Measurements from ENCODE around the gene ITIH6.

The ITIH6 gene

DNA sequence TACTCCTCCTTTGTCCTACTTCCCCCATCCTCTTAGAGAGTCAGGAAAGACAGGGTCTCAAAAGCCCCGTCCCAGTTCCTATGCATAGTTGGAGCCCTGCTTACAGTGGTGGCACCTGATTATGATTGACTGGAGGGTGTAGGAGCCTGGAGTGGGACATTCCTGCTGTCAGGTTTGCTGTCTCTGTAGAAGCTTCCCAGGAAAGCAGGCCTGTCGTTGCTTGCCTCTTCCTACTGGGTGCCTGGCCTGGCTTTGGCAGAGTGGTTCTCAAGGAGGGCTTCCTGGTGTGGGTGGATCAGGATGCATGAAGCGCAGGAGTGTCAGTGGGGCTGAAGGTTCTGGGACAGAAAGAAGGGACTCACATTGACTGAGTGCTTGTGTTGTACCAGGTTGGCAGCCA lies 14.3 kb upstream of the ITIH6 start:
- Histone ChIP-seq H4K8ac (ENCODE audit: low read length) (no peak overlapping the region), H3K9ac (ENCODE audit: low read length) (no peak overlapping the region), H2AFZ (ENCODE audit: low read depth, low read length) (no peak overlapping the region), H3K27me3 (ENCODE audit: control insufficient read depth in 1 of 2, insufficient read depth in 1 of 2, low read length in 2 of 2) (peaks cover 0 to 12% of the 10 kb centered on the region in 2 experiments), H3K4me1 (ENCODE audit: control insufficient read depth, insufficient read depth, low read depth, low read length) (peaks cover 14% of the 10 kb centered on the region), H3K27ac (ENCODE audit: low read length, poor library complexity, severe bottlenecking) (no peak overlapping the region), H3K18ac (ENCODE audit: low read depth in 1 of 2, low read length in 2 of 2) (no peak overlapping the region), H3K14ac (ENCODE audit: low read length in 2 of 2) (no peak overlapping the region), H3K79me1 (replicated peaks; ENCODE audit: low read length, poor library complexity, severe bottlenecking) (peaks cover 7% of the 10 kb centered on the region), H2BK120ac (ENCODE audit: low read depth, low read length) (no peak overlapping the region), H3K23ac (ENCODE audit: low read length in 2 of 2) (no peak overlapping the region), H3K4me2 (ENCODE audit: low read length, poor library complexity, severe bottlenecking) (no peak overlapping the region), H3K9me3 (ENCODE audit: control insufficient read depth, low read length) (no peaks in the 10 kb centered on the region), H3K4me3 (ENCODE audit: insufficient read depth in 1 of 2, low read depth in 1 of 2, low read length in 2 of 2) (no peak overlapping the region), H2BK12ac (ENCODE audit: low read length in 2 of 2) (no peak overlapping the region), H3K36me3 (ENCODE audit: control insufficient read depth in 1 of 2, insufficient read depth in 2 of 2, low read depth in 1 of 2, low read length in 2 of 2) (peaks cover 49 to 65% of the 10 kb centered on the region in 2 experiments), H2BK5ac (ENCODE audit: low read depth, low read length, poor library complexity, severe bottlenecking) (no peak overlapping the region), H2BK15ac (ENCODE audit: low read depth, poor library complexity, severe bottlenecking) (no peak overlapping the region), H2AK5ac (ENCODE audit: low read length, severe bottlenecking) (no peak overlapping the region), H4K91ac (ENCODE audit: low read length) (no peak overlapping the region), H3K4ac (ENCODE audit: low read depth in 1 of 2, low read length in 2 of 2) (no peak overlapping the region)
- WGBS = 94% methylated on average over 3 of the region's 3 CpGs
- DNase-seq = no peak

- H2BK5ac ChIP-seq (ENCODE audit: low read depth, low read length, poor library complexity, severe bottlenecking) = no peak overlapping the region
- no peak overlapping the region for H2BK15ac ChIP-seq (ENCODE audit: low read depth, poor library complexity, severe bottlenecking)
- no peak overlapping the region for H3K14ac ChIP-seq (ENCODE audit: low read length in 2 of 2)
- peaks cover 0 to 15% of the 10 kb centered on the region in 2 experiments for H3K27me3 ChIP-seq (ENCODE audit: control insufficient read depth in 1 of 2, insufficient read depth in 1 of 2, low read length in 2 of 2)
- H3K4me1 ChIP-seq (ENCODE audit: control insufficient read depth, insufficient read depth, low read depth, low read length) = peaks cover 14% of the 10 kb centered on the region
- H2BK12ac ChIP-seq (ENCODE audit: low read length in 2 of 2) = no peak overlapping the region
- 100% methylated on average over 9 of the region's 9 CpGs for WGBS
- H3K4me3 ChIP-seq (ENCODE audit: insufficient read depth in 1 of 2, low read depth in 1 of 2, low read length in 2 of 2) = no peak overlapping the region
- H3K4ac ChIP-seq (ENCODE audit: low read depth in 1 of 2, low read length in 2 of 2) = no peak overlapping the region
- no peak overlapping the region for H4K8ac ChIP-seq (ENCODE audit: low read length)
- no peak overlapping the region for H3K9ac ChIP-seq (ENCODE audit: low read length)
- no peak overlapping the region for H2BK120ac ChIP-seq (ENCODE audit: low read depth, low read length)
- H3K18ac ChIP-seq (ENCODE audit: low read depth in 1 of 2, low read length in 2 of 2) = no peak overlapping the region
- peaks cover 7% of the 10 kb centered on the region for H3K79me1 ChIP-seq (replicated peaks; ENCODE audit: low read length, poor library complexity, severe bottlenecking)
- peaks cover 48 to 64% of the 10 kb centered on the region in 2 experiments for H3K36me3 ChIP-seq (ENCODE audit: control insufficient read depth in 1 of 2, insufficient read depth in 2 of 2, low read depth in 1 of 2, low read length in 2 of 2)
- no peaks in the 10 kb centered on the region for H3K9me3 ChIP-seq (ENCODE audit: control insufficient read depth, low read length)
- H2AFZ ChIP-seq (ENCODE audit: low read depth, low read length) = no peak overlapping the region
- H3K4me2 ChIP-seq (ENCODE audit: low read length, poor library complexity, severe bottlenecking) = no peak overlapping the region
- H3K27ac ChIP-seq (ENCODE audit: low read length, poor library complexity, severe bottlenecking) = no peak overlapping the region
- DNase-seq = no peak
- H2AK5ac ChIP-seq (ENCODE audit: low read length, severe bottlenecking) = no peak overlapping the region
- no peak overlapping the region for H3K23ac ChIP-seq (ENCODE audit: low read length in 2 of 2)
- H4K91ac ChIP-seq (ENCODE audit: low read length) = no peak overlapping the region
These were observed 13.3 kb upstream of the ITIH6 start for GRCh38 chrX:54811301-54811885.

DNA sequence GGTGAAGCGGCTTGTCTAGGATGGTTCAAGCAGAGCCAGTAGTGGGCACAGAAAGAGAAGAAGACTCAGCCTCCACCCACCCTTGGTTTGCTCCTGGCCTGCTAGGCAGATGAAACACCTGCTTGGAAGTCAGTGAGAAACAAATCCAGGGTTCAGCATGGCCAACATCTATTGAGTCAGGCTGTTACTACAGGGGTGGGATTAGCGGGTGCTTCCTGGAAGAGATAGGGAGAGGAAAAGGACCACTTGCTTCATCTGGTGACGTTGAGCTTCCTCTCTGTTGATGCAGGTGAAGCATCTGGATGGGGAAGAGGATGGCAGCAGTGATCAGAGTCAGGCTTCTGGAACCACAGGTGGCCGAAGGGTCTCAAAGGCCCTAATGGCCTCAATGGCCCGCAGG lies 12.5 kb upstream of the ITIH6 start:
- H3K4me2 ChIP-seq (ENCODE audit: low read length, poor library complexity, severe bottlenecking) = peak overlapping the region; percentile 41
- no peak overlapping the region for H2BK12ac ChIP-seq (ENCODE audit: low read length in 2 of 2)
- no peak overlapping the region for H3K23ac ChIP-seq (ENCODE audit: low read length in 2 of 2)
- no peak overlapping the region for H3K9ac ChIP-seq (ENCODE audit: low read length)
- no peak overlapping the region for H3K14ac ChIP-seq (ENCODE audit: low read length in 2 of 2)
- no peak overlapping the region for H4K91ac ChIP-seq (ENCODE audit: low read length)
- peaks cover 7% of the 10 kb centered on the region for H3K79me1 ChIP-seq (replicated peaks; ENCODE audit: low read length, poor library complexity, severe bottlenecking)
- peaks cover 47 to 56% of the 10 kb centered on the region in 2 experiments for H3K36me3 ChIP-seq (ENCODE audit: control insufficient read depth in 1 of 2, insufficient read depth in 2 of 2, low read depth in 1 of 2, low read length in 2 of 2)
- DNase-seq = no peak
- no peak overlapping the region for H2AK5ac ChIP-seq (ENCODE audit: low read length, severe bottlenecking)
- peaks cover 14% of the 10 kb centered on the region for H3K4me1 ChIP-seq (ENCODE audit: control insufficient read depth, insufficient read depth, low read depth, low read length)
- H3K27ac ChIP-seq (ENCODE audit: low read length, poor library complexity, severe bottlenecking) = no peak overlapping the region
- H2AFZ ChIP-seq (ENCODE audit: low read depth, low read length) = no peak overlapping the region
- no peak overlapping the region for H2BK120ac ChIP-seq (ENCODE audit: low read depth, low read length)
- H4K8ac ChIP-seq (ENCODE audit: low read length) = no peak overlapping the region
- peaks cover 0 to 18% of the 10 kb centered on the region in 2 experiments for H3K27me3 ChIP-seq (ENCODE audit: control insufficient read depth in 1 of 2, insufficient read depth in 1 of 2, low read length in 2 of 2)
- 94% methylated on average over 5 of the region's 5 CpGs for WGBS
- peak overlapping the region in 1 of 2 experiments; percentile 88 for H3K4me3 ChIP-seq (ENCODE audit: insufficient read depth in 1 of 2, low read depth in 1 of 2, low read length in 2 of 2)
- no peak overlapping the region for H2BK5ac ChIP-seq (ENCODE audit: low read depth, low read length, poor library complexity, severe bottlenecking)
- H2BK15ac ChIP-seq (ENCODE audit: low read depth, poor library complexity, severe bottlenecking) = no peak overlapping the region
- H3K4ac ChIP-seq (ENCODE audit: low read depth in 1 of 2, low read length in 2 of 2) = no peak overlapping the region
- no peaks in the 10 kb centered on the region for H3K9me3 ChIP-seq (ENCODE audit: control insufficient read depth, low read length)
- no peak overlapping the region for H3K18ac ChIP-seq (ENCODE audit: low read depth in 1 of 2, low read length in 2 of 2)

DNA sequence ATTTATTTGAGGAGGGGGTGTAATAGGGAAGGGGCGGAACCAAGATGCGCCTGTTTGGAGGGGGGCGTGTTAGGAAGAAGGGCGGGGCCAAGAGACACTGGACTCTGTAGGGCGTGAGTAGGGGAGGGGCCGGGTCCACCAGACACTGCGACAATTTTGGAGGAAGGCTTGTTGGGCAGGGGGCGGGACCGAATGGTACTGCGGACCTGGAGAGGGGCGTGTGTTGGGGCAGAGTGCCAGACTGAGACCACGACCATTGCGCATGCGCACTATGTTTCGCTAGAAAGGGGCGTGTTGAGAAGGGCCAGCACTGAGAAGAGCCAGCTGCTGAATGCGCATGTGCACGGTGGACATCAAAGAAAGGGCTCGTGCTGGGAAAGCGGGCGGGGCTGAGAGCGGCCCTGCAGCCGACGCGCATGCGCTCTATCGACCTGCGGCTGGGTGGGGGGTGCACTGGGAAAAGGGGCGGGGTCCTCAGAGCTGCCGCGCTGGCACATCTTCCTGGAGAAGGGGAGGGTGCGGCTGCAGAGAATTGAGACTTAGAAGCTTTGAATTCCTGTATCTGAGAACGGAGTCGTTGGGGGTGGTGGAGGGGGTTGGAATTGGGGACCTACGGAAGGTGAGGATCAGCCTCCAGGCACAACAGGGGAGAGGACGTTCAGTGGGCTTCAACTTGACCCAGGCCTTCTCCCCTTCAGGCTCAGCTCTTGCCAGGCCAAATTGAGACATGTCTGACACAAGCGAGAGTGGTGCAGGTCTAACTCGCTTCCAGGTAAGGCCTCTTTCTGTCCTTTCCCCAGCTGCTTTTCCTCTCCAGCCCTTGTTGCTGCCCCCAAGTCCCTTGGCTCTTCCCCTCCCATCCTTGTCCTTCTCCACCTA lies 10.8 kb upstream of the ITIH6 start:
- Histone ChIP-seq H2AFZ (ENCODE audit: low read depth, low read length) (no peak overlapping the region), H2BK120ac (ENCODE audit: low read depth, low read length) (no peak overlapping the region), H2AK5ac (ENCODE audit: low read length, severe bottlenecking) (no peak overlapping the region), H2BK15ac (ENCODE audit: low read depth, poor library complexity, severe bottlenecking) (no peak overlapping the region), H2BK5ac (ENCODE audit: low read depth, low read length, poor library complexity, severe bottlenecking) (no peak overlapping the region), H3K23ac (ENCODE audit: low read length in 2 of 2) (peak overlapping the region in 1 of 2 experiments; percentile 46), H3K27me3 (ENCODE audit: control insufficient read depth in 1 of 2, insufficient read depth in 1 of 2, low read length in 2 of 2) (peaks cover 3 to 27% of the 10 kb centered on the region in 2 experiments), H4K91ac (ENCODE audit: low read length) (peak overlapping the region; percentile 91), H4K8ac (ENCODE audit: low read length) (peak overlapping the region; percentile 61), H3K14ac (ENCODE audit: low read length in 2 of 2) (peak overlapping the region in 1 of 2 experiments; percentile 26), H3K36me3 (ENCODE audit: control insufficient read depth in 1 of 2, insufficient read depth in 2 of 2, low read depth in 1 of 2, low read length in 2 of 2) (peaks cover 32 to 39% of the 10 kb centered on the region in 2 experiments), H3K9ac (ENCODE audit: low read length) (peak overlapping the region; percentile 95), H3K79me1 (replicated peaks; ENCODE audit: low read length, poor library complexity, severe bottlenecking) (peaks cover 7% of the 10 kb centered on the region), H3K9me3 (ENCODE audit: control insufficient read depth, low read length) (no peaks in the 10 kb centered on the region), H3K4me2 (ENCODE audit: low read length, poor library complexity, severe bottlenecking) (peak overlapping the region; percentile 53), H2BK12ac (ENCODE audit: low read length in 2 of 2) (peak overlapping the region in 1 of 2 experiments; percentile 3), H3K4me3 (ENCODE audit: insufficient read depth in 1 of 2, low read depth in 1 of 2, low read length in 2 of 2) (peak overlapping the region; percentile 69 to 88), H3K4me1 (ENCODE audit: control insufficient read depth, insufficient read depth, low read depth, low read length) (peaks cover 14% of the 10 kb centered on the region), H3K18ac (ENCODE audit: low read depth in 1 of 2, low read length in 2 of 2) (peak overlapping the region; percentile 62 to 71), H3K4ac (ENCODE audit: low read depth in 1 of 2, low read length in 2 of 2) (peak overlapping the region in 1 of 2 experiments; percentile 97), H3K27ac (ENCODE audit: low read length, poor library complexity, severe bottlenecking) (peak overlapping the region; percentile 97)
- peak; percentile 96 for DNase-seq
- WGBS = 0% methylated on average over 35 of the region's 38 CpGs
